ENCODE measurements around the gene GSTA4. TPM values are rescaled to one million over a fixed set of nuclear protein-coding genes. Genes with fewer than 3 reads are reported as not detected.

GSTA4 gene
- total and polyA plus RNA-seq, 4 donors = 7.9 to 22.7 (median 16.8) TPM

DNA sequence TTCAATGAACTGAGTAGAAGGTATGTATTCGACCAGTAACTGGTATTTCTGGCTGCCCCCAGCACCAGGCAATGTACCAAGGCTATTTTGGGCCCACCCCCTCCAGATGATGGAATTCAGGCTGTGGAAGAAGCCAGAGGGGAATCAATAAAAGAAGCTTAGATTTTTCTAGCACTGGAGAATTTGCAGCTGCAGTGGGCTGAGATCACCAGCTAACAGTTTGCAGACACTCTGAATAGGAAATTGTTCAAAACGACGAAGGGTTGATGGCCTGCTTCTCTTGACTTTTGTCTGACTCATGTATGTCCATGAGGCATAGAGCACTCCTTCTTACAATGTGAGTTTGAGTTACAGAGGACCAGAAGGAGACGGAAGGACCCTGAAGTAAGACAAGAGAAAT, 37.8 kb upstream of the GSTA4 start:
- TF ChIP-seq YY1 (IDR thresholded peaks at IDR 0.05) = no peak
- TF ChIP-seq, protein P1, sequence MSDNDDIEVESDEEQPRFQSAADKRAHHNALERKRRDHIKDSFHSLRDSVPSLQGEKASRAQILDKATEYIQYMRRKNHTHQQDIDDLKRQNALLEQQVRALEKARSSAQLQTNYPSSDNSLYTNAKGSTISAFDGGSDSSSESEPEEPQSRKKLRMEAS (IDR thresholded peaks at IDR 0.05) = no peak
- TF ChIP-seq GABPA (IDR thresholded peaks at IDR 0.05 in 1 of 2, conservative IDR thresholded peaks at IDR 0.05 in 1 of 2) = no peak
- TF ChIP-seq NR2F2 (IDR thresholded peaks at IDR 0.05) = no peak
- no peak for TF ChIP-seq FOXA1 (IDR thresholded peaks at IDR 0.05)
- no peak for TF ChIP-seq RXRA (IDR thresholded peaks at IDR 0.05)
- no peak for TF ChIP-seq EGR1 (IDR thresholded peaks at IDR 0.05; ENCODE audit: low read depth in 2 of 2)
- no peak for TF ChIP-seq SP1 (IDR thresholded peaks at IDR 0.05)
- no peak for TF ChIP-seq JUND (IDR thresholded peaks at IDR 0.05)
- no peak for TF ChIP-seq RAD21 (IDR thresholded peaks at IDR 0.05)
- TF ChIP-seq, protein P2, sequence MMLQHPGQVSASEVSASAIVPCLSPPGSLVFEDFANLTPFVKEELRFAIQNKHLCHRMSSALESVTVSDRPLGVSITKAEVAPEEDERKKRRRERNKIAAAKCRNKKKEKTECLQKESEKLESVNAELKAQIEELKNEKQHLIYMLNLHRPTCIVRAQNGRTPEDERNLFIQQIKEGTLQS (IDR thresholded peaks at IDR 0.05) = no peak
- TF ChIP-seq TAF1 (conservative IDR thresholded peaks at IDR 0.05) = no peak
- TF ChIP-seq, protein P3, sequence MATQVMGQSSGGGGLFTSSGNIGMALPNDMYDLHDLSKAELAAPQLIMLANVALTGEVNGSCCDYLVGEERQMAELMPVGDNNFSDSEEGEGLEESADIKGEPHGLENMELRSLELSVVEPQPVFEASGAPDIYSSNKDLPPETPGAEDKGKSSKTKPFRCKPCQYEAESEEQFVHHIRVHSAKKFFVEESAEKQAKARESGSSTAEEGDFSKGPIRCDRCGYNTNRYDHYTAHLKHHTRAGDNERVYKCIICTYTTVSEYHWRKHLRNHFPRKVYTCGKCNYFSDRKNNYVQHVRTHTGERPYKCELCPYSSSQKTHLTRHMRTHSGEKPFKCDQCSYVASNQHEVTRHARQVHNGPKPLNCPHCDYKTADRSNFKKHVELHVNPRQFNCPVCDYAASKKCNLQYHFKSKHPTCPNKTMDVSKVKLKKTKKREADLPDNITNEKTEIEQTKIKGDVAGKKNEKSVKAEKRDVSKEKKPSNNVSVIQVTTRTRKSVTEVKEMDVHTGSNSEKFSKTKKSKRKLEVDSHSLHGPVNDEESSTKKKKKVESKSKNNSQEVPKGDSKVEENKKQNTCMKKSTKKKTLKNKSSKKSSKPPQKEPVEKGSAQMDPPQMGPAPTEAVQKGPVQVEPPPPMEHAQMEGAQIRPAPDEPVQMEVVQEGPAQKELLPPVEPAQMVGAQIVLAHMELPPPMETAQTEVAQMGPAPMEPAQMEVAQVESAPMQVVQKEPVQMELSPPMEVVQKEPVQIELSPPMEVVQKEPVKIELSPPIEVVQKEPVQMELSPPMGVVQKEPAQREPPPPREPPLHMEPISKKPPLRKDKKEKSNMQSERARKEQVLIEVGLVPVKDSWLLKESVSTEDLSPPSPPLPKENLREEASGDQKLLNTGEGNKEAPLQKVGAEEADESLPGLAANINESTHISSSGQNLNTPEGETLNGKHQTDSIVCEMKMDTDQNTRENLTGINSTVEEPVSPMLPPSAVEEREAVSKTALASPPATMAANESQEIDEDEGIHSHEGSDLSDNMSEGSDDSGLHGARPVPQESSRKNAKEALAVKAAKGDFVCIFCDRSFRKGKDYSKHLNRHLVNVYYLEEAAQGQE (IDR thresholded peaks at IDR 0.05) = no peak
- no peak for TF ChIP-seq HNF4G (IDR thresholded peaks at IDR 0.05)
- no peak for TF ChIP-seq HNF4A (conservative IDR thresholded peaks at IDR 0.05)
- TF ChIP-seq, protein P4, sequence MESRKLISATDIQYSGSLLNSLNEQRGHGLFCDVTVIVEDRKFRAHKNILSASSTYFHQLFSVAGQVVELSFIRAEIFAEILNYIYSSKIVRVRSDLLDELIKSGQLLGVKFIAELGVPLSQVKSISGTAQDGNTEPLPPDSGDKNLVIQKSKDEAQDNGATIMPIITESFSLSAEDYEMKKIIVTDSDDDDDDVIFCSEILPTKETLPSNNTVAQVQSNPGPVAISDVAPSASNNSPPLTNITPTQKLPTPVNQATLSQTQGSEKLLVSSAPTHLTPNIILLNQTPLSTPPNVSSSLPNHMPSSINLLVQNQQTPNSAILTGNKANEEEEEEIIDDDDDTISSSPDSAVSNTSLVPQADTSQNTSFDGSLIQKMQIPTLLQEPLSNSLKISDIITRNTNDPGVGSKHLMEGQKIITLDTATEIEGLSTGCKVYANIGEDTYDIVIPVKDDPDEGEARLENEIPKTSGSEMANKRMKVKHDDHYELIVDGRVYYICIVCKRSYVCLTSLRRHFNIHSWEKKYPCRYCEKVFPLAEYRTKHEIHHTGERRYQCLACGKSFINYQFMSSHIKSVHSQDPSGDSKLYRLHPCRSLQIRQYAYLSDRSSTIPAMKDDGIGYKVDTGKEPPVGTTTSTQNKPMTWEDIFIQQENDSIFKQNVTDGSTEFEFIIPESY (IDR thresholded peaks at IDR 0.05) = no peak
- TF ChIP-seq, protein P5, sequence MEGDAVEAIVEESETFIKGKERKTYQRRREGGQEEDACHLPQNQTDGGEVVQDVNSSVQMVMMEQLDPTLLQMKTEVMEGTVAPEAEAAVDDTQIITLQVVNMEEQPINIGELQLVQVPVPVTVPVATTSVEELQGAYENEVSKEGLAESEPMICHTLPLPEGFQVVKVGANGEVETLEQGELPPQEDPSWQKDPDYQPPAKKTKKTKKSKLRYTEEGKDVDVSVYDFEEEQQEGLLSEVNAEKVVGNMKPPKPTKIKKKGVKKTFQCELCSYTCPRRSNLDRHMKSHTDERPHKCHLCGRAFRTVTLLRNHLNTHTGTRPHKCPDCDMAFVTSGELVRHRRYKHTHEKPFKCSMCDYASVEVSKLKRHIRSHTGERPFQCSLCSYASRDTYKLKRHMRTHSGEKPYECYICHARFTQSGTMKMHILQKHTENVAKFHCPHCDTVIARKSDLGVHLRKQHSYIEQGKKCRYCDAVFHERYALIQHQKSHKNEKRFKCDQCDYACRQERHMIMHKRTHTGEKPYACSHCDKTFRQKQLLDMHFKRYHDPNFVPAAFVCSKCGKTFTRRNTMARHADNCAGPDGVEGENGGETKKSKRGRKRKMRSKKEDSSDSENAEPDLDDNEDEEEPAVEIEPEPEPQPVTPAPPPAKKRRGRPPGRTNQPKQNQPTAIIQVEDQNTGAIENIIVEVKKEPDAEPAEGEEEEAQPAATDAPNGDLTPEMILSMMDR (IDR thresholded peaks at IDR 0.05; ENCODE audit: low read depth, low read length, missing input control) = no peak
- no peak for TF ChIP-seq FOXA2 (IDR thresholded peaks at IDR 0.05)
- H3K4me1 ChIP-seq (ENCODE audit: control insufficient read depth in 4 of 4, insufficient read depth in 4 of 4, low read length in 3 of 4) = no peaks in the 10 kb centered on the region
- no peak for DNase-seq (ENCODE audit: low spot score)
- H3K9ac ChIP-seq (ENCODE audit: low read depth in 1 of 2, low read length in 2 of 2) = no peak overlapping the region
- H3K9me3 ChIP-seq (ENCODE audit: control insufficient read depth in 4 of 4, low read length in 3 of 4) = no peaks in the 10 kb centered on the region
- no peaks in the 10 kb centered on the region for H3K27me3 ChIP-seq (ENCODE audit: control insufficient read depth in 4 of 4, insufficient read depth in 4 of 4, low read length in 3 of 4)
- H3K27ac ChIP-seq (ENCODE audit: low read depth in 1 of 2, low read length in 2 of 2) = no peak overlapping the region
- H3K36me3 ChIP-seq (ENCODE audit: control insufficient read depth in 4 of 4, insufficient read depth in 3 of 4, low read depth in 1 of 4, low read length in 3 of 4) = peaks cover 2 to 36% (median 26%) of the 10 kb centered on the region in 4 donors
- no peak overlapping the region for H3K4me3 ChIP-seq (ENCODE audit: low read depth in 1 of 3, low read length in 3 of 3)
- 85% methylated on average over 4 of the region's 4 CpGs for WGBS
